GM23248 (cell line): ENCODE measurements around the gene AP4S1.

ENCODE experiments used
- EZH2 ChIP-seq: fragments of 200-600 bp; sonication (generic); IDR thresholded peaks from 2 replicates; pipeline ENCODE4 v1.6.1; 2018; ENCODE audit warnings: antibody characterized with exemption, mild to moderate bottlenecking; ENCODE audit not compliant: insufficient read depth, poor library complexity, severe bottlenecking
- EZH2phosphoT487 ChIP-seq: fragments of 200-600 bp; sonication (generic); IDR thresholded peaks from 2 replicates; pipeline ENCODE4 v1.6.1; 2018; ENCODE audit warnings: antibody characterized with exemption, moderate library complexity, mild to moderate bottlenecking, low read depth; ENCODE audit not compliant: insufficient read depth

DNA sequence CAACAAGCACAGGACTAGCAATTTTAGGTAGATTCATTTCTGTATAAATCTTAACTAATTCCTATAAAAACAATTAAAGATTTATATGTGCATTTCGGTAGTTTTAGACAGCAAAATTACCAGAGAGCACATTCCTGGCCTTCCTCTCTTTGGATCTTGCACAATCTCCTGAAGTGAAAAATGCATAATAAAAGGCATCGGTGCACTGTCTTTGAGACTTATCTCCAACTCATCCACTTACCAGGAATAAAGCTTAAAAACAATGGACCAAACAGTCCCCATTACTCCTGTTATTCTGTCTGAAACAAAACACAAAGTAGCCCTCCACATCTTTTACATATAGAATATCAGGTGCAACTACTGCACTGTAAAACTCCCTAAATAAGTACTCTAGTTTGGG lies 112.9 kb downstream of the AP4S1 start:
- TF ChIP-seq EZH2phosphoT487 (no peak), EZH2 (no peak)
